Prostate gland (tissue), 2 donors: Measurements from ENCODE around the gene HNRNPL. TPM values are rescaled to one million over a fixed set of nuclear protein-coding genes. Genes with fewer than 3 reads are reported as not detected.

Experiments used
- DNase-seq: peaks from one replicate; pipeline ENCODE4 v3.0.0-alpha.2; 2019; ENCODE audit warnings: low spot score
- H3K27ac ChIP-seq, 2 donors: fragments of 200-600 bp; sonication (generic); 2 replicates each; pipeline ENCODE4 v1.5.1; 2017 to 2019
- H3K27me3 ChIP-seq: fragments of 200-600 bp; sonication (generic); replicated peaks from 2 replicates; pipeline ENCODE4 v1.5.1; 2019; ENCODE audit not compliant: insufficient read depth
- H3K36me3 ChIP-seq, 2 donors: fragments of 200-600 bp; sonication (generic); 1 replicate in 1 of 2; 2 replicates in 1 of 2; pipeline versions ENCODE4 v1.5.1 to v1.8.1; 2017 to 2019
- H3K4me1 ChIP-seq: fragments of 200-600 bp; sonication (generic); replicated peaks from 2 replicates; pipeline ENCODE4 v1.5.1; 2019
- H3K4me3 ChIP-seq, 2 donors: fragments of 200-600 bp; sonication (generic); 2 replicates each; pipeline ENCODE4 v1.5.1; 2017 to 2019
- H3K9me3 ChIP-seq: fragments of 200-600 bp; sonication (generic); 2 replicates; pipeline ENCODE4 v1.5.1; 2017
- CTCF ChIP-seq, 4 experiments: fragments of 200-600 bp in 2 of 4; fragments of 450-650 bp in 2 of 4; sonication (generic) in 2 of 4; IDR thresholded peaks; 1 replicate in 3 of 4; 2 replicates in 1 of 4; pipeline ENCODE4 v1.5.1; 2016 to 2019; ENCODE audit warnings: antibody characterized with exemption in 4 of 4, mild to moderate bottlenecking in 2 of 4, moderate library complexity in 2 of 4
- POLR2A ChIP-seq: fragments of 450-650 bp; IDR thresholded peaks from one replicate; pipeline ENCODE4 v1.6.1; 2016; ENCODE audit warnings: antibody characterized with exemption, mild to moderate bottlenecking
- POLR2AphosphoS5 ChIP-seq: sonication (generic); formaldehyde crosslinking; IDR thresholded peaks from one replicate; pipeline ENCODE4 v1.6.1; 2017; ENCODE audit warnings: antibody characterized with exemption
- whole genome bisulfite sequencing: methylation state at CpG from one replicate; pipeline ENCODE4 v1.1.5; 2018; 5-methylcytosine and 5-hydroxymethylcytosine counted together
- intact Hi-C: fragments of 100-400 bp; cut with DNase I; formaldehyde crosslinking; loops from one replicate; pipeline ENCODE4 v1.14.2; 2022
- total RNA-seq, 2 donors: library from RNA; depleted of rRNA; stranded (reverse); fragments of >200 nt; gene quantifications; one replicate each; pipeline ENCODE4 v1.1.0, GENCODE V29; 2016

HNRNPL gene
- total RNA-seq, 2 donors from 2014 or later, result 210 to 231 TPM

GRCh38 chr19:38836159-38836982 is 13.4 kb downstream of the HNRNPL start:
- peaks cover 9 to 16% of the 10 kb centered on the region in 2 donors for H3K36me3 ChIP-seq
- TF ChIP-seq POLR2AphosphoS5 (peak; percentile 50), CTCF (IDR thresholded peaks at IDR 0.05) (no peak), POLR2A (no peak)
- intact Hi-C loops, result loop anchor here (10.0 kb wide), 2 partner anchors 112 to 192 kb away; partner anchors contain the start of gene ACTN4

GRCh38 chr19:38834590-38834989 is 15.2 kb downstream of the HNRNPL start:
- Histone ChIP-seq H3K4me1 (peaks cover 38% of the 10 kb centered on the region), H3K27me3 (no peaks in the 10 kb centered on the region), H3K9me3 (no peaks in the 10 kb centered on the region), H3K4me3 (no peak overlapping the region), H3K36me3 (peaks cover 0 to 9% of the 10 kb centered on the region in 2 donors), H3K27ac (peak overlapping the region in 1 of 2 donors; percentile 80)
- intact Hi-C loops, result loop anchor here (10.0 kb wide), 2 partner anchors 110 to 190 kb away; partner anchors contain the start of gene ACTN4
- no peak for DNase-seq
- TF ChIP-seq POLR2A, result no peak
- TF ChIP-seq POLR2AphosphoS5, result no peak
- no peak for TF ChIP-seq CTCF (IDR thresholded peaks at IDR 0.05)
- WGBS, result 99% methylated on average over 6 of the region's 6 CpGs

More at GRCh38 chr19:38836159-38836982, 13.4 kb downstream of the HNRNPL start:
- 30% methylated on average over 8 of the region's 8 CpGs for WGBS
- peak overlapping the region; percentile 64 to 81 for H3K27ac ChIP-seq
- H3K9me3 ChIP-seq, result no peaks in the 10 kb centered on the region
- DNase-seq, result no peak
- peaks cover 34% of the 10 kb centered on the region for H3K4me1 ChIP-seq
- no peaks in the 10 kb centered on the region for H3K27me3 ChIP-seq
- no peak overlapping the region for H3K4me3 ChIP-seq

GRCh38 chr19:38834104-38834490 is 15.7 kb downstream of the HNRNPL start:
- no peak for DNase-seq
- peak overlapping the region in 1 of 2 donors; percentile 88 for H3K27ac ChIP-seq
- peaks cover 34% of the 10 kb centered on the region for H3K4me1 ChIP-seq
- no peak for TF ChIP-seq POLR2AphosphoS5
- TF ChIP-seq POLR2A, result no peak
- TF ChIP-seq CTCF (IDR thresholded peaks at IDR 0.05), result no peak
- no peaks in the 10 kb centered on the region for H3K9me3 ChIP-seq
- no peaks in the 10 kb centered on the region for H3K27me3 ChIP-seq
- H3K4me3 ChIP-seq, result no peak overlapping the region
- intact Hi-C loops, result loop anchor here (10.0 kb wide), 2 partner anchors 109 to 189 kb away; partner anchors contain the start of gene ACTN4
- WGBS, result 96% methylated on average over 4 of the region's 4 CpGs
- peaks cover 0 to 9% of the 10 kb centered on the region in 2 donors for H3K36me3 ChIP-seq

- TF ChIP-seq CTCF (IDR thresholded peaks at IDR 0.05) (no peak), POLR2AphosphoS5 (no peak), POLR2A (no peak)
- no peak for DNase-seq
- peaks cover 27% of the 10 kb centered on the region for H3K4me1 ChIP-seq
- H3K9me3 ChIP-seq, result no peaks in the 10 kb centered on the region
- H3K36me3 ChIP-seq, result peaks cover 0 to 9% of the 10 kb centered on the region in 2 donors
- WGBS, result 96% methylated on average over 7 of the region's 7 CpGs
- H3K27me3 ChIP-seq, result no peaks in the 10 kb centered on the region
- no peak overlapping the region for H3K4me3 ChIP-seq
- intact Hi-C loops, result loop anchor here (10.0 kb wide), 2 partner anchors 108 to 188 kb away; partner anchors contain the start of gene ACTN4
- H3K27ac ChIP-seq, result peak overlapping the region in 1 of 2 donors; percentile 88
Observed at GRCh38 chr19:38833092-38833425, 16.7 kb downstream of the HNRNPL start.
